Measurements from ENCODE around the gene ATP10A.

DNA sequence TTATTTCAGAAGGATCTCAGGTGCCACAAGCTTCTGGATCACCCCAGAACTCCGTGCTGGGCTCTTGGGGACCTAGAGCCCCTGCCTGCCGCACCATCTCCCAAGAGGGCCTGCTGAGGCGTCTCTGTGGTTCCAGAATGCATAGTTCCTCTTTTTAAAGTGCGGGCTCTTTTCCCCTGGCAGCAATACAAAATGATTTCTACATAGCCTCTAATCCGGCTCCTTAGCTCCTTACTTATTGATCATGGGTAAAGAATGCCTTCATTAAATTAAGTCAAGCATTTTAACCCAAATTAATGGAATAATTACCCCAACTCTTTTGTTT is 121.9 kb downstream of the ATP10A start:
- TF ChIP-seq, protein P1, sequence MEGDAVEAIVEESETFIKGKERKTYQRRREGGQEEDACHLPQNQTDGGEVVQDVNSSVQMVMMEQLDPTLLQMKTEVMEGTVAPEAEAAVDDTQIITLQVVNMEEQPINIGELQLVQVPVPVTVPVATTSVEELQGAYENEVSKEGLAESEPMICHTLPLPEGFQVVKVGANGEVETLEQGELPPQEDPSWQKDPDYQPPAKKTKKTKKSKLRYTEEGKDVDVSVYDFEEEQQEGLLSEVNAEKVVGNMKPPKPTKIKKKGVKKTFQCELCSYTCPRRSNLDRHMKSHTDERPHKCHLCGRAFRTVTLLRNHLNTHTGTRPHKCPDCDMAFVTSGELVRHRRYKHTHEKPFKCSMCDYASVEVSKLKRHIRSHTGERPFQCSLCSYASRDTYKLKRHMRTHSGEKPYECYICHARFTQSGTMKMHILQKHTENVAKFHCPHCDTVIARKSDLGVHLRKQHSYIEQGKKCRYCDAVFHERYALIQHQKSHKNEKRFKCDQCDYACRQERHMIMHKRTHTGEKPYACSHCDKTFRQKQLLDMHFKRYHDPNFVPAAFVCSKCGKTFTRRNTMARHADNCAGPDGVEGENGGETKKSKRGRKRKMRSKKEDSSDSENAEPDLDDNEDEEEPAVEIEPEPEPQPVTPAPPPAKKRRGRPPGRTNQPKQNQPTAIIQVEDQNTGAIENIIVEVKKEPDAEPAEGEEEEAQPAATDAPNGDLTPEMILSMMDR (IDR thresholded peaks at IDR 0.05): no peak
- TF ChIP-seq POLR2A (IDR thresholded peaks at IDR 0.05): no peak
- TF ChIP-seq EP300 (IDR thresholded peaks at IDR 0.05): no peak
- no peak for TF ChIP-seq POLR2AphosphoS5 (IDR thresholded peaks at IDR 0.05)

Measured in stomach (tissue), 4 donors.